ENCODE results near the gene MS4A4E. TPM values are rescaled to one million over a fixed set of nuclear protein-coding genes. Genes with fewer than 3 reads are reported as not detected.
"Not testable (repeated sequence)": the region's sequence is repeated elsewhere in the genome, so short reads cannot be mapped to it uniquely, and the experiment has no call there.

The MS4A4E gene
- not detected in 2 replicates for total RNA-seq (ENCODE audit: low replicate concordance)

DNA sequence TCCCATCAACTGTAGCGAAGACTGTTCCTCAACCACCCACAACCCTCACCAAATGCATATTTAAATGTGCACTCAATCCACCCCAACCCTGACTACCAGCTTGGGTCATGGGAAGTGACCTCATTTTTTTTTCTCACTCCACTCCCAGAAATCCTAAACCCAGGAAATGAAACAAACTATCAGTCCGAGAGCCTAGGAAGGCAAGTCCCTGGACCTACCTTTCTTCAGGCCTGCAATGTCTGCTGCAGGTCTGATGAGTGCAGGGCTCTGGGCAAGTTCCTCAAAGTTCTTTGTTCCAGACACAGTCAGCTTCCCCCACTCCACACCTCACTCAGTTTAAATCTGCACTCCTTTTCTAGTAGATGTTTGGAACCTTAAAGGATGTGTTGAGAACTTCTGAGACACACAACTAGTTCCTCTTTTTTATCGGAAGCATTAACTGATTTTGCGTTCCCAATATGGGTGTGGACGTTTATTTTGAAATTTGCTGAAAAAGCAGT is at the start of gene MS4A4E:
TSS of gene MS4A4E (minus strand) at position 398 of the 500 bp plus-strand sequence. CDS start 13,082 bp downstream, outside the sequence.
- TF ChIP-seq CTCF (IDR thresholded peaks at IDR 0.05; ENCODE audit: insufficient read depth, low read length) = no peak
- H3K4me3 ChIP-seq (ENCODE audit: low read depth, low read length) = no peak within 1 kb of the TSS

GRCh38 chr11:60292145-60292544 is 49.2 kb upstream of the MS4A4E start:
- no peak for TF ChIP-seq CTCF (IDR thresholded peaks at IDR 0.05; ENCODE audit: insufficient read depth, low read length)
- DNase-seq (ENCODE audit: low read depth) = no peak
- H3K4me3 ChIP-seq (ENCODE audit: low read depth, low read length) = no peak overlapping the region

More for the DNA sequence above, at the start of gene MS4A4E:
- no peak for DNase-seq (ENCODE audit: low read depth)

- TF ChIP-seq CTCF (IDR thresholded peaks at IDR 0.05; ENCODE audit: insufficient read depth, low read length) = no peak
- no peak overlapping the region for H3K4me3 ChIP-seq (ENCODE audit: low read depth, low read length)
- no peak for DNase-seq (ENCODE audit: low read depth)
Measured at GRCh38 chr11:60288531-60288930, 45.6 kb upstream of the MS4A4E start.

DNA sequence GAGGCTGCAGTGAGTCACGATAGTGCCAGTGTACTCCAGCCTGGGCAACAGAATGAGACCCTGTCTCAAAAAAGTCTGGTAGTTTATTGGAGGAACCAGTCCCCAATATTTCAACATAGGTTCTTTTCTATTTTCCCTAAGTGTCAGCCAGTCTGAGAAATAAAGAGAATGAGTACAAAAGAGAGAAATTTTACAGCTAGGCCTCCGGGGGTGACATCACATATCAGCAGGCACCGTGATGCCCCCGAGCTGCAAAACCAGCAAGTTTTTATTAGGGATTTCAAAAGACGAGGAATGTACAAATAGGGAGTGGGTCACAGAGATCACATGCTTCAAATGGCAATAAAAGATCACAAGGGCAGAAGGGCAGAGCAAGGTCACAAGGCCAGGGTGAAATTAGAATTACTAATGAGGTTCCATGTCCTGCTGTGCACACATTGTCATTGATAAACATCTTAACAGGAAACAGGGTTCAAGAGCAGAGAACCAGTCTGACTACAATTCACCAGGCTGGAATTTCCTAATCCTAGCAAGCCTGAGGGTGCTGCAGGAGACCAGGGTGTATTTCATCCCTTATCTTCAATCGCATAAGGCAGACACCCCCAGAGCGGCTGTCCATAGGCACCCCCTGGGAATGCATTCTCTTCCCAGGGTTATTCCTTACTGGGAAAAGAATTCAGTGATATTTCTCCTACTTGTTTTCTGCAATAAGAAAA is 42.6 kb upstream of the MS4A4E start:
- H3K4me3 ChIP-seq (ENCODE audit: low read depth, low read length); DNase-seq (ENCODE audit: low read depth): not testable (repeated sequence)

- DNase-seq (ENCODE audit: low read depth) = no peak
- TF ChIP-seq CTCF (IDR thresholded peaks at IDR 0.05; ENCODE audit: insufficient read depth, low read length) = no peak
- H3K4me3 ChIP-seq (ENCODE audit: low read depth, low read length) = no peak overlapping the region
Measured at GRCh38 chr11:60282286-60282685, 39.3 kb upstream of the MS4A4E start.

GRCh38 chr11:60281485-60281884 is 38.5 kb upstream of the MS4A4E start:
- no peak overlapping the region for H3K4me3 ChIP-seq (ENCODE audit: low read depth, low read length)
- DNase-seq (ENCODE audit: low read depth) = no peak
- TF ChIP-seq CTCF (IDR thresholded peaks at IDR 0.05; ENCODE audit: insufficient read depth, low read length) = no peak

GRCh38 chr11:60280412-60280811 is 37.5 kb upstream of the MS4A4E start, which contains the start of gene MS4A4A:
TSS of gene MS4A4A (plus strand) at chr11:60280666. CDS start at chr11:60280676, 10 bp downstream.
- no peak for DNase-seq (ENCODE audit: low read depth)
- TF ChIP-seq CTCF (IDR thresholded peaks at IDR 0.05; ENCODE audit: insufficient read depth, low read length) = no peak
- H3K4me3 ChIP-seq (ENCODE audit: low read depth, low read length) = no peak within 1 kb of the TSS

Measured in fibroblast of the aortic adventitia (primary cell).